GM12878 (cell line): ENCODE results near the gene CARD16. TPM values are rescaled to one million over a fixed set of nuclear protein-coding genes. Genes with fewer than 3 reads are reported as not detected.

ENCODE experiments used
- ATAC-seq: fragments of 200-7000 bp; cut with Tn5 transposase; 3 replicates; pipeline ENCODE4 v1.9.1; 2020; ENCODE audit warnings: mild to moderate bottlenecking, moderate library complexity
- BruUV-seq: library from RNA; stranded (reverse); fragments of 400-500 nt; replicated peaks from 2 replicates; lab custom pipeline; 2021; lab: Mats Ljungman, UMichigan
- CTCF ChIA-PET: fragments of 300-600 bp; sonication (Branson Sonifier 250); formaldehyde crosslinking; extraction: SDS; loops from one replicate; lab custom pipeline; 2021; ENCODE audit warnings: inconsistent platforms; lab: Yijun Ruan, JAX
- POLR2A ChIA-PET: fragments of 350-600 bp; formaldehyde crosslinking; extraction: SDS; loops from one replicate; lab custom pipeline; 2021; ENCODE audit warnings: inconsistent platforms; lab: Charles Lee
- RAD21 ChIA-PET: fragments of 300-600 bp; sonication (Branson Sonifier 250); formaldehyde crosslinking; loops from one replicate; lab custom pipeline; 2023; ENCODE audit warnings: antibody characterized with exemption; ENCODE audit not compliant: unreplicated experiment; lab: Charles Lee
- SMC1A ChIA-PET: fragments of 300-600 bp; sonication (Branson Sonifier 250); formaldehyde crosslinking; loops from one replicate; lab custom pipeline; 2023; ENCODE audit not compliant: unreplicated experiment, uncharacterized antibody; lab: Charles Lee
- DNase-seq: peaks from one replicate; pipeline ENCODE4 v3.0.0-alpha.2; 2011; ENCODE audit warnings: low read depth, low spot score
- FAIRE-seq: peaks from 3 replicates; lab custom pipeline; 2011; peaks lifted over from hg19 to GRCh38; lab: Jason Lieb, UNC
- H2AFZ ChIP-seq: 2 replicates; pipeline ENCODE4 v1.6.0; 2011; ENCODE audit warnings: low read depth, low read length, control low read depth; ENCODE audit not compliant: control insufficient read depth
- H3K27ac ChIP-seq: 2 replicates; pipeline ENCODE4 v1.5.1; 2011; ENCODE audit warnings: control low read depth; ENCODE audit not compliant: control insufficient read depth, insufficient read depth
- H3K27me3 ChIP-seq, 2 experiments: replicated peaks in 1 of 2; 2 replicates each; pipeline versions ENCODE4 v1.6.0 to v1.6.1; 2011; ENCODE audit warnings: low read length in 1 of 2; ENCODE audit not compliant: control insufficient read depth in 2 of 2, insufficient read depth in 2 of 2
- H3K36me3 ChIP-seq, 2 experiments: 2 replicates each; pipeline ENCODE4 v1.5.1; 2011; ENCODE audit warnings: low read length in 1 of 2; ENCODE audit not compliant: control insufficient read depth in 2 of 2, insufficient read depth in 2 of 2
- H3K4me1 ChIP-seq: 2 replicates; pipeline ENCODE4 v1.6.1; 2011; ENCODE audit warnings: mild to moderate bottlenecking, low read length, moderate library complexity, mixed read lengths; ENCODE audit not compliant: control insufficient read depth, insufficient read depth
- H3K4me2 ChIP-seq: 2 replicates; pipeline ENCODE4 v1.6.0; 2011; ENCODE audit warnings: control low read depth; ENCODE audit not compliant: control insufficient read depth, insufficient read depth
- H3K4me3 ChIP-seq: fragments of 200-600 bp; sonication (generic); 2 replicates; pipeline ENCODE4 v1.5.1; 2016
- H3K79me2 ChIP-seq: 2 replicates; pipeline ENCODE4 v1.6.0; 2011; ENCODE audit warnings: low read length; ENCODE audit not compliant: control insufficient read depth, insufficient read depth
- H3K9ac ChIP-seq: 2 replicates; pipeline ENCODE4 v1.8.0; 2011; ENCODE audit warnings: low read length, control low read depth, mixed read lengths; ENCODE audit not compliant: control insufficient read depth, insufficient read depth
- H3K9me3 ChIP-seq: replicated peaks from 3 replicates; pipeline ENCODE4 v1.5.1; 2011; ENCODE audit warnings: mild to moderate bottlenecking, low read length; ENCODE audit not compliant: control insufficient read depth, insufficient read depth
- H4K20me1 ChIP-seq: 2 replicates; pipeline ENCODE4 v1.6.0; 2011; ENCODE audit not compliant: control insufficient read depth, insufficient read depth
- ASH2L ChIP-seq: fragments of 300-600, 200-600 bp; sonication (generic); IDR thresholded peaks from 2 replicates; pipeline ENCODE4 v1.6.1; 2017; ENCODE audit warnings: low read depth, mild to moderate bottlenecking, borderline replicate concordance
- CBX3 ChIP-seq: fragments of 200-600 bp; sonication (generic); IDR thresholded peaks from 2 replicates; pipeline ENCODE4 v1.6.1; 2016; ENCODE audit warnings: low read depth, borderline replicate concordance
- HDGF ChIP-seq: fragments of 450-650 bp; IDR thresholded peaks from 2 replicates; pipeline ENCODE4 v1.6.1; 2016; ENCODE audit warnings: antibody characterized with exemption
- JUND ChIP-seq: IDR thresholded peaks from 2 replicates; pipeline ENCODE4 v1.6.1; 2012; ENCODE audit warnings: low read depth, mild to moderate bottlenecking, low read length, improper control_type of control experiment, moderate library complexity
- SIN3A ChIP-seq: IDR thresholded peaks from 2 replicates; pipeline ENCODE4 v1.6.1; 2012; ENCODE audit warnings: low read depth, low read length, improper control_type of control experiment
- ZNF622 ChIP-seq: fragments of 450-650 bp; IDR thresholded peaks from 2 replicates; pipeline ENCODE4 v1.6.1; 2017; ENCODE audit warnings: mild to moderate bottlenecking, inconsistent platforms
- WGBS: methylation state at CpG from one replicate; pipeline ENCODE4 v1.1.6; 2016; ENCODE audit warnings: low lambda C conversion rate; ENCODE audit not compliant: insufficient replicate concordance, insufficient coverage; ENCODE audit errors: missing lambda C conversion rate; 5-methylcytosine and 5-hydroxymethylcytosine counted together
- in situ Hi-C: fragments of 300-500 bp; cut with MboI; formaldehyde crosslinking; loops from 9 replicates; pipeline ENCODE4 v1.14.3; 2018; ENCODE audit warnings: mixed read lengths
- intact Hi-C: fragments of 100-400 bp; cut with micrococcal nuclease; formaldehyde crosslinking; loops from one replicate; pipeline ENCODE4 v1.14.2; 2022; ENCODE audit not compliant: unreplicated experiment
- polyA plus RNA-seq, 11 experiments: library from polyadenylated mRNA; depleted of rRNA in 4 of 11; unstranded in 6 of 11; stranded (reverse) in 5 of 11; fragments of >200 nt; fragmentation: Nextera tagmentation in 4 of 11; fragmentation: Illumina TruSeq in 1 of 11; extraction: Ambion mirVana in 4 of 11; extraction: Trizol in 1 of 11; gene quantifications; 1 replicate in 1 of 11; 2 replicates in 10 of 11; pipeline versions ENCODE4 v1.2.1 to v1.2.3, GENCODE V29; 2011 to 2016; ENCODE audit warnings: inconsistent platforms in 2 of 11, missing spikeins in 2 of 11, low read depth in 1 of 11
- total RNA-seq, 4 experiments: library from RNA; depleted of rRNA in 3 of 4; stranded (reverse); fragments of >200 nt in 3 of 4; fragmentation: Illumina TruSeq in 1 of 4; extraction: Trizol in 1 of 4; gene quantifications; 2 replicates each; pipeline versions ENCODE4 v1.2.1 to v1.2.3, GENCODE V29; 2013 to 2021
- TF ChIP-seq, protein P1 (sequence below): fragments of 450-650 bp; IDR thresholded peaks from 2 replicates; pipeline ENCODE4 v1.6.1; 2017; ENCODE audit warnings: borderline replicate concordance
- TF ChIP-seq, protein P2 (sequence below): IDR thresholded peaks from 2 replicates; pipeline ENCODE4 v1.6.1; 2011; ENCODE audit warnings: low read depth, low read length, improper control_type of control experiment, borderline replicate concordance
- TF ChIP-seq, protein P3 (sequence below): fragments of 450-650 bp; formaldehyde crosslinking; IDR thresholded peaks from 2 replicates; pipeline ENCODE4 v1.4.0; 2022; ENCODE audit warnings: mild to moderate bottlenecking, moderate library complexity

Gene CARD16
- total and polyA plus RNA-seq, 10 of the 15 experiments (the other 5 are each of a cell fraction or from before 2014, with no cell fraction given): 11.8 to 76.3 (median 25.9) TPM

DNA sequence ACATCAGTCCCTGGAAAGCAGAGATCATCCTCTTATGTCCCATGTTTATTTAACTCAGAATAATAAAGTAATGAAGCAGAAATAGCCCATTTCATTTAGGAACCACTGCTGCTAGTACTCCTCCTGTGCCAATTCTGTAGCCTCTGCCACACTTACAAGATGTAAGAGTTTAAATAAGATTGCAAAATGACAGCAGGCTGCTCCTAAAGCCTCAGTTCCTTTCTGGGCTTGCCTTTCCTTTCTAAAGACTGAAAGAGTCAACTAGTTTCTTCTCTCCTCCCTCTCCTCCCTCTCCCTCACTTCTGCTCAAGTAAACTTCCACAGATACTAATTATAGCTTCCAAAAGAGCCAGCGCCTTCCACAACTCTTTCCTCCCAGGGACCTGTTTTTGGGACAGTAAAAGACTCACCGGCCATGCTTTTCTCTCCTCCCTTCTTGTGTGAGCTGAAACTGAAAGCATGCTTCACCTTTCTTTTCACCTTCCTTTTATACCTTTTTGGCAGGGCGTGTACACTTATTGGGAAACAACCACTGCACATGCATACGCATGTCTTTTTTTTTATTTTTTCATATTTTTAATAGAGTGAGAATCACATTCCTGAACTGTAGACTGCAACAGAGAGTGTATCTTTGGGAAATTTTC, 26.1 kb upstream of the CARD16 start:
- ChIA-PET RAD21 (no interaction called here), POLR2A (no interaction called here), CTCF (no interaction called here), SMC1A (interaction anchor here (0.7 kb wide), 1 partner anchor 70 kb away, joined by 4 read pairs; no protein-coding TSS in a partner anchor)
- Histone ChIP-seq H3K4me1 (no peaks in the 10 kb centered on the region), H4K20me1 (no peaks in the 10 kb centered on the region), H3K9ac (no peak overlapping the region), H3K27me3 (peaks cover 0 to 5% of the 10 kb centered on the region in 2 experiments; a peak in 1 of 4 replicates), H3K9me3 (no peaks in the 10 kb centered on the region), H3K79me2 (no peaks in the 10 kb centered on the region), H3K36me3 (no peaks in the 10 kb centered on the region), H3K4me2 (no peak overlapping the region), H3K4me3 (no peak overlapping the region), H3K27ac (no peak overlapping the region), H2AFZ (no peak overlapping the region)
- 49% methylated on average over 4 of the region's 4 CpGs for WGBS
- no TSS peak for BruUV-seq
- TF ChIP-seq CBX3: no peak
- no peak for TF ChIP-seq SIN3A
- no peak for TF ChIP-seq ZNF622
- TF ChIP-seq, protein P1, sequence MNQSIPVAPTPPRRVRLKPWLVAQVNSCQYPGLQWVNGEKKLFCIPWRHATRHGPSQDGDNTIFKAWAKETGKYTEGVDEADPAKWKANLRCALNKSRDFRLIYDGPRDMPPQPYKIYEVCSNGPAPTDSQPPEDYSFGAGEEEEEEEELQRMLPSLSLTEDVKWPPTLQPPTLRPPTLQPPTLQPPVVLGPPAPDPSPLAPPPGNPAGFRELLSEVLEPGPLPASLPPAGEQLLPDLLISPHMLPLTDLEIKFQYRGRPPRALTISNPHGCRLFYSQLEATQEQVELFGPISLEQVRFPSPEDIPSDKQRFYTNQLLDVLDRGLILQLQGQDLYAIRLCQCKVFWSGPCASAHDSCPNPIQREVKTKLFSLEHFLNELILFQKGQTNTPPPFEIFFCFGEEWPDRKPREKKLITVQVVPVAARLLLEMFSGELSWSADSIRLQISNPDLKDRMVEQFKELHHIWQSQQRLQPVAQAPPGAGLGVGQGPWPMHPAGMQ: no peak
- TF ChIP-seq, protein P2, sequence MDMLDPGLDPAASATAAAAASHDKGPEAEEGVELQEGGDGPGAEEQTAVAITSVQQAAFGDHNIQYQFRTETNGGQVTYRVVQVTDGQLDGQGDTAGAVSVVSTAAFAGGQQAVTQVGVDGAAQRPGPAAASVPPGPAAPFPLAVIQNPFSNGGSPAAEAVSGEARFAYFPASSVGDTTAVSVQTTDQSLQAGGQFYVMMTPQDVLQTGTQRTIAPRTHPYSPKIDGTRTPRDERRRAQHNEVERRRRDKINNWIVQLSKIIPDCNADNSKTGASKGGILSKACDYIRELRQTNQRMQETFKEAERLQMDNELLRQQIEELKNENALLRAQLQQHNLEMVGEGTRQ: no peak
- no peak for TF ChIP-seq JUND
- TF ChIP-seq, protein P3, sequence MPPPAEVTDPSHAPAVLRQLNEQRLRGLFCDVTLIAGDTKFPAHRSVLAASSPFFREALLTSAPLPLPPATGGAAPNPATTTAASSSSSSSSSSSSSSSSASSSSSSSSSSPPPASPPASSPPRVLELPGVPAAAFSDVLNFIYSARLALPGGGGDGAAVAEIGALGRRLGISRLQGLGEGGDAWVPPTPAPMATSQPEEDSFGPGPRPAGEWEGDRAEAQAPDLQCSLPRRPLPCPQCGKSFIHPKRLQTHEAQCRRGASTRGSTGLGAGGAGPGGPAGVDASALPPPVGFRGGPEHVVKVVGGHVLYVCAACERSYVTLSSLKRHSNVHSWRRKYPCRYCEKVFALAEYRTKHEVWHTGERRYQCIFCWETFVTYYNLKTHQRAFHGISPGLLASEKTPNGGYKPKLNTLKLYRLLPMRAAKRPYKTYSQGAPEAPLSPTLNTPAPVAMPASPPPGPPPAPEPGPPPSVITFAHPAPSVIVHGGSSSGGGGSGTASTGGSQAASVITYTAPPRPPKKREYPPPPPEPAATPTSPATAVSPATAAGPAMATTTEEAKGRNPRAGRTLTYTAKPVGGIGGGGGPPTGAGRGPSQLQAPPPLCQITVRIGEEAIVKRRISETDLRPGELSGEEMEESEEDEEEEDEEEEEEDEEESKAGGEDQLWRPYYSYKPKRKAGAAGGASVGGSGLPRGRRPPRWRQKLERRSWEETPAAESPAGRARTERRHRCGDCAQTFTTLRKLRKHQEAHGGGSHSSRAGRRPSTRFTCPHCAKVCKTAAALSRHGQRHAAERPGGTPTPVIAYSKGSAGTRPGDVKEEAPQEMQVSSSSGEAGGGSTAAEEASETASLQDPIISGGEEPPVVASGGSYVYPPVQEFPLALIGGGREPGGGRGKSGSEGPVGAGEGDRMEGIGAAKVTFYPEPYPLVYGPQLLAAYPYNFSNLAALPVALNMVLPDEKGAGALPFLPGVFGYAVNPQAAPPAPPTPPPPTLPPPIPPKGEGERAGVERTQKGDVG (CRISPR knock-in tag): no peak
- TF ChIP-seq HDGF: no peak
- TF ChIP-seq ASH2L: no peak
- in situ Hi-C loops: no loop called here
- intact Hi-C loops: no loop called here
- ATAC-seq: no peak
- no peak for DNase-seq
- no peak for FAIRE-seq
